ENCODE measurements around the gene ADCY3. TPM values are rescaled to one million over a fixed set of nuclear protein-coding genes. Genes with fewer than 3 reads are reported as not detected.
"Not testable (repeated sequence)": the region's sequence is repeated elsewhere in the genome, so short reads cannot be mapped to it uniquely, and the experiment has no call there.

ADCY3 gene
- total RNA-seq, 4 donors from 2014 or later = 29.3 to 51.9 (median 43.1) TPM

GRCh38 chr2:24838541-24838940, 81.5 kb downstream of the ADCY3 start:
- H3K4me3 ChIP-seq (ENCODE audit: low read depth, poor library complexity, severe bottlenecking) = no peak overlapping the region
- 91 to 92% methylated on average over 17 to 18 of the region's 18 CpGs for WGBS, 2 donors
- no peak for DNase-seq (ENCODE audit: low spot score in 2 of 2)
- intact Hi-C loops (cut with DNase I; ENCODE audit: low total_unique reads) = no loop called here
- no peak for TF ChIP-seq POLR2A (IDR thresholded peaks at IDR 0.05)
- no peak for TF ChIP-seq CTCF (IDR thresholded peaks at IDR 0.05)

- 96 to 99% methylated on average over 5 of the region's 5 CpGs for WGBS, 2 donors
- intact Hi-C loops (cut with DNase I; ENCODE audit: low total_unique reads) = no loop called here
- H3K4me3 ChIP-seq (ENCODE audit: low read depth, poor library complexity, severe bottlenecking) = no peak overlapping the region
- no peak for TF ChIP-seq POLR2A (IDR thresholded peaks at IDR 0.05)
- no peak for DNase-seq (ENCODE audit: low spot score in 2 of 2)
Observed at GRCh38 chr2:24837996-24838513, 82.0 kb downstream of the ADCY3 start.

DNA sequence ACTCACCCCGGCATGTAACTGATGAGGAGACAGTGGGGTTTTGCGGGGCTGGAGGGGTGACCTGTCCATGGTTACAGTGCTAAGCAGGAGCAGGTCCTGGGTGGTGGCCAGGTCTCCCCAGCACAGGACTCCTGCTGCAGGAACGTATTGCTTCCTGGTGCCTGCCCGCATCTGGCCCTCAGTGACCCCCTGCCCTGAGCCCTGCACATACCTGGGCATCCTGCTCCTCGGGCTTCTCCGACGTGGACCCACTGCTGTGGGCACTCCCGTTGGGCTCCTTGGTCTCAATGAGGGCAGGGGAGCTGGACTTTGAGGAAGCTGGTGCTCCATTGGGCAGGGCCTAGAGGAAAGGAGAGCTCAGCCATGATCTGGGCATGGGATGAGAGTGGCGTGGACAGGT, 83.3 kb downstream of the ADCY3 start:
- 93 to 94% methylated on average over 9 of the region's 9 CpGs for WGBS, 2 donors
- no peak overlapping the region for H3K4me3 ChIP-seq (ENCODE audit: low read depth, poor library complexity, severe bottlenecking)
- DNase-seq (ENCODE audit: low spot score in 2 of 2) = no peak
- TF ChIP-seq POLR2A (IDR thresholded peaks at IDR 0.05) (no peak), CTCF (IDR thresholded peaks at IDR 0.05) (no peak)
- intact Hi-C loops (cut with DNase I; ENCODE audit: low total_unique reads) = no loop called here

- no peak overlapping the region for H3K4me3 ChIP-seq (ENCODE audit: low read depth, poor library complexity, severe bottlenecking)
- intact Hi-C loops (cut with DNase I; ENCODE audit: low total_unique reads) = no loop called here
- DNase-seq (ENCODE audit: low spot score in 2 of 2) = no peak
- TF ChIP-seq POLR2A (IDR thresholded peaks at IDR 0.05) = no peak
- WGBS, 2 donors = 96% methylated on average over 8 of the region's 8 CpGs
Observed at GRCh38 chr2:24836206-24836605, 83.8 kb downstream of the ADCY3 start.

GRCh38 chr2:24835411-24835810, 84.6 kb downstream of the ADCY3 start:
- DNase-seq (ENCODE audit: low spot score in 2 of 2); intact Hi-C loops (cut with DNase I; ENCODE audit: low total_unique reads); H3K4me3 ChIP-seq (ENCODE audit: low read depth, poor library complexity, severe bottlenecking): not testable (repeated sequence)
- WGBS, 2 donors = 65 to 68% methylated on average over 8 of the region's 8 CpGs

- TF ChIP-seq CTCF (IDR thresholded peaks at IDR 0.05) (no peak), POLR2A (IDR thresholded peaks at IDR 0.05) (no peak)
Observed at GRCh38 chr2:24834733-24835395, 85.2 kb downstream of the ADCY3 start.

DNA sequence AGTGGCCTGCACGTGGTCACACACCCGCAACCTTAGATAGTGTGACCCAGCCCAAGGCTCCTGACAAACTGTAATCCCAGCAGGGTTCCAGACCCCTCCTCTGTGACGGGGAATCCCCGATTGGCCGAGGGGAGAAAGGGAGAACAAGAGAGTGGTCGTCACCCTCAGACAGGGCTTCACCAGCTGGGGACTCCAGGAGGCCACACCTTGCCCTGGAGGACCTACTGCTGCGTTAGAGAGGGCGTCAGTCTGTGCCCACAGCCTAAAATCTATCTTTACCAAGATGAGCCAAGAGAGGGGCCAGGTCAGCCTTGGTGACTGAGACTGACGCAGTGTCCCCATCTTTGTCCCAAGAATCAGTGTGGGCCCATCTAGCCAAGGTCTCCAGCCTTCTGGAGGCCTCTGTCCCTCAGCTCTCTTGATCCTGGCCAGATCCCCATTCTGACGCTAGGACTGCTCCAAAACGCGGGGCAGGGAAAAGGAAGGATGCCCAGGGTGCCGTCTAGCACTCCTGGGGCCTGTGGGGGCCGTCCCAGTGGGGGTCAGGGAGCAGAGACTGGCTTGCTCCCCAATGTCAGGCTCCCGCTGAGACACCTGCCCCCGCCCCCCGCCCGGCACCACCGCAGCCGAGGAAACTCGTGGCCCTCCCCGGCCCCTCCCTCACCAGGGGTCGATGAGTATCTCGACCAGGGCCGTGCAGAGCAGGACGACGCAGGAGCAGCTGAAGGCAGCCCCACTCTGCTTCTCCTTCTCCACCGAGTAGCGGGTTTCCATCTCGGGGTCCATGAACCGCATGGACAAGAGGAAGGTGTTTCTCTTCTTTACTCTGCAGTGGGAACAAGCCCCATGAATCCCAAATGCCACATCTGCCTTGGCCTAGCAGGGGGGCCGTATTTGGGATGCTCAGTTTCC, 86.0 kb downstream of the ADCY3 start:
- no peak for TF ChIP-seq POLR2A (IDR thresholded peaks at IDR 0.05)
- no peak for TF ChIP-seq CTCF (IDR thresholded peaks at IDR 0.05)
- no peak for DNase-seq (ENCODE audit: low spot score in 2 of 2)
- WGBS, 2 donors = 89 to 95% methylated on average over 30 to 31 of the region's 32 CpGs
- no peak overlapping the region for H3K4me3 ChIP-seq (ENCODE audit: low read depth, poor library complexity, severe bottlenecking)
- intact Hi-C loops (cut with DNase I; ENCODE audit: low total_unique reads) = no loop called here

More at GRCh38 chr2:24834733-24835395, 85.2 kb downstream of the ADCY3 start:
- no peak overlapping the region for H3K4me3 ChIP-seq (ENCODE audit: low read depth, poor library complexity, severe bottlenecking)
- 89 to 95% methylated on average over 19 to 20 of the region's 20 CpGs for WGBS, 2 donors
- intact Hi-C loops (cut with DNase I; ENCODE audit: low total_unique reads) = no loop called here
- DNase-seq (ENCODE audit: low spot score in 2 of 2) = no peak
